CMK (cell line): ENCODE results near the gene ZPR1.
"Not testable (repeated sequence)": the region's sequence is repeated elsewhere in the genome, so short reads cannot be mapped to it uniquely, and the experiment has no call there.

Source experiments
- DNase-seq: peaks from one replicate; pipeline ENCODE4 v3.0.0-alpha.2; 2010; ENCODE audit warnings: low read depth

ZPR1 gene

GRCh38 chr11:116792144-116792868 lies 4.5 kb upstream of the ZPR1 start:
- DNase-seq, result no peak

DNA sequence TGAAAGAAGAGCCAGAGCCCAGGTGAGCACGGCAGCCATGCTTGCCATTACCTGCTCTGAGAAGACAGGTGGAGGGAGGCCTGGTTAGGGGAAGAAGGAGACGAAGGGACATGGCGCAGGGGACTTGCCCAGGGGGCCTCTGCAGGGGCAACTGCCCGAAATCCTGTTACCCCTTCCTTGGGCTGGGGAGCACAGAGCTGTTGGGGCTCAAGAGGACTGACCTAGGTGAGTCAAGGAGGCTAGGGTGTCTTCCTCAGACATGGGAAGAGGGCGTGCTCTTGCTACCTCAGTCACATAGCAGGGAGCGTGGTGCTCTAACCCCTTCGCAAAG lies 4.0 kb upstream of the ZPR1 start, which contains the start of gene APOA5:
Gene APOA5 (minus strand): TSS at position 67 of the 331 bp plus-strand sequence. CDS start 19 bp downstream, at position 48.
- DNase-seq, result no peak

GRCh38 chr11:116791002-116791812 lies 3.4 kb upstream of the ZPR1 start:
- peak; percentile 56 for DNase-seq

DNA sequence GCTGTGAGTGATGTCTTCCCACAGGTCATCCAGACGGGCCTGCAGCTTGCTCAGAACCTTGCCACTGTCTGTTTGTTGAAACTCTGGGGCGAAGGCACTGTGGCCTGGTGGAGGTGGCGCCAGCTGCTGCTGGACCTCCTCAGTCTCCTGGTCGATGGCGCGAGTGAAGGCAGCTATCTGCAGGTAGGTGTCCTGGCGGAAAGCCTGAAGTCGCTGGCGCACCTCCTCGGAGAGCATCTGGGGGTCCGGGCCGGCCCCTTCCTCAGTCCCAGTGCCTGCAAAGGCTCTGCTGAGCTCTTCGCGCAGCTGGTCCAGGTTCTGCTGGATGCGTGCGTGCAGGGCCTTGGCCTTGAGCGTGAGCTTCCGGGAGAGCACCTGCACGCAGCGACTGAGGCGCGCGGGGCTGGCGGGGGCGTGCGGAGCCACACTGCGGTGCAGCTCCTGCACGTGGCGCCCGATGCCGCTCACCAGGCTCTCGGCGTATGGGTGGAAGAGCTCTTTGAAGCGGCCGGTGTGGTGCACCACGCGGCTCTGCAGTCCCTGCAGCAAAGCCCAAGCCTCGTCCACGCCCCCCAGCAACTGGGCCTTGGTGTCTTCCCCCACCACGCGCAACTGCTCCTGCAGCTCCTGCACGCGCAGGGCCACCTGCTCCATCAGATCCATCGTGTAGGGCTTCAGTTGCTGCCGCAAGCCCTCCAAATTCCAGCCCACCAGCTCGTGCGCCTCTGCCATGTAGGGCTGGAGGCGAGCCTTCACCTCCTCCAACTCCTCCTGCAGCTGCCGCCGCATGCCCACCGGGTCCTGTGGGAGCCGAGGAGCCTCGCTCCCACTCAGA lies 2.6 kb upstream of the ZPR1 start:
- no peak for DNase-seq

GRCh38 chr11:116788975-116789374 lies 1.2 kb upstream of the ZPR1 start:
- no peak for DNase-seq

DNA sequence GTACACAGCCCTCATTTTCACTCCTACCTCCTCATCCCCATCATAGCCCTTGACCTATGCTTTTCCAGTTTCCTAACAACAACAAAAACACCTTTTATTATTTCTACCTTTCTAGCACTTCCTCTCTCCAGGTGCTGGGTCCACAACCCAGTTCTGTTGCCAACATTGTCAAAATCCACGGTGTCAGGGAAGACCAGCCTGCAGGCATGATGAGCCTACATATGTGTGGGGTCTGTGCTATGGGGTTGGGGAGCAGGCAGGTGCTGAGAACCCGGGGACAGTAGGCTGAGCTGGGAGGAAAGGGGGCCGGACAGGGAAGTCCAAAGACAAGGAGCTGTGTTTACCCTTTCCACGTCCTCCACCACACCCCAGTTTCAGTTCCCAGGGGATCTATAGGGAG lies 711 bp upstream of the ZPR1 start:
- DNase-seq, result no peak

DNA sequence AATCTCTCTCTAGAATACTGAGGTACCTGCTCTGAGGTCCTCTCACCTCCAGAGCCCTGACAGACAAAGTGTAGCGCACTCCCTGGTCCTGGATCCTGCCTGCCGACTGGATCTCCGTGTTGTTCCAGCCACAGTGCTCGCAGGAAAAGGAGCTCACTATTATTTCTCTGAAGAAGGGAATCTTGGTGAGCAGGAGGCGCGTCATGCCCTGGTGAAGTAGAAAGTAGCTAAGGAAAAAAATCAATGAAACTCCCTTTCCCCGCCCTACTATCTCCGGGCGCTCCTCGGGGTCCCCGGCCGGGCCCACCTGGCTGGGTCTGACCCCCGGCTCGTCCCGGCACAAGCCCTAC lies 412 bp downstream of the ZPR1 start:
- no peak for DNase-seq

DNA sequence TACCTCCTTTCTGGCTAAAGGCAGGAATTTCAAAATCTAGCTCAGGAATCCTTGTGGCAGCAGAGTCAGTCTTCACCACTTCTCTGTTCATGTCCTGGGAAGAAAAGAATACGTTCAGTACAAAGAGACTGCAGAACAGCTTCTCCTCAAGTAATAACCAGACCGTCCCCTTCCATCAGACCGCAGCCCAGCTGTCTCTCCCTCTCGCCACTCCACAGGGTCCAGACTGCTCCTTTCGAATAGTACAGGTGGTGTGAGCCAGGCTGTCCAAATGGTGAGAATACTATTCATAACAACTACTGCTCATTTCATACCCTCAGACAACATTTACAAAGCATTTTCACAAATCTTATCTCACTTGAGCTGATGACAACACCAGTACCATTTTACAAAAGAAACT lies 857 bp downstream of the ZPR1 start:
- DNase-seq, result no peak

DNA sequence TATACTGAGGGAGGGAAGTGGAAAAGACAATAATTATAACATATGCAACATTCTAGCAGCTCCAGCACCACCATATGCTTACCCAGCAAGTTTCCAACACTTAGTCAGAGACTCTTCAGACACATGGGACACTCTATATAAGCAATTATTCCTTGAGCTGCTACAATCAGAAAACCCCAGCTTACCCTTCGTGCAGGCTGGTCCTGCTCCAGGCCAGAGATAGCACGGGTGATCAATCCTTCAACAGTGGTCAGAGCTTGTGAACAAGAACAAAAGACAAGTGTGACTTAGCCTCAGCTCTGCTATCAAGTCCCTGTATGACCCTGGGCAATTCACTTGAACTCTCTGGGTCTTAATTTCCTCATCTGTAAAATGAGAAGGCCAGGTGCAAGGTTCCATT lies 1.5 kb downstream of the ZPR1 start:
- no peak for DNase-seq

GRCh38 chr11:116782728-116783127 lies 5.1 kb downstream of the ZPR1 start:
- DNase-seq, result no peak

DNA sequence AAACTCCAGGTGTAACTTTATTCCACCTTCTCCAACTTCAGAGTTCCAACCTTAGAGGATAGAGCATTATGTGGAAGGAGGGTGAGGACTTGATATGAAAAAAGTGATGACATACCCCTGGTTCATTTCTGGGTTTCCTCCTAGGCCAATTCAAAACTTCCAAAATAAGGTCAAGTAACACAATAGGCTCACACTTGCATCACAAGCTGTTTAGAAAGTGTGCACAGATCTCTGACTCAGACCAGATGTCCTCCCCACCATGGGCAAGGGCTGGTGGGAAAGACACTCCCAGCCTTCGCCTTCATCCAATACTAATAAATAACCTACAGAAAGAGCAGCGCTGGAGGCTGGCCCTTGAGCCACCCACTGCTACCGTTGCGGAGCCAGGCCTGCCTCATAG lies 9.3 kb downstream of the ZPR1 start:
- no peak for DNase-seq

GRCh38 chr11:116777056-116777455 lies 10.8 kb downstream of the ZPR1 start:
- DNase-seq, result no peak

- DNase-seq, result no peak
Measured at GRCh38 chr11:116776522-116776984, 11.3 kb downstream of the ZPR1 start.

- no peak for DNase-seq
Measured at GRCh38 chr11:116775975-116776374, 11.8 kb downstream of the ZPR1 start.

- DNase-seq, result no peak
Measured at GRCh38 chr11:116774661-116775060, 13.2 kb downstream of the ZPR1 start.

DNA sequence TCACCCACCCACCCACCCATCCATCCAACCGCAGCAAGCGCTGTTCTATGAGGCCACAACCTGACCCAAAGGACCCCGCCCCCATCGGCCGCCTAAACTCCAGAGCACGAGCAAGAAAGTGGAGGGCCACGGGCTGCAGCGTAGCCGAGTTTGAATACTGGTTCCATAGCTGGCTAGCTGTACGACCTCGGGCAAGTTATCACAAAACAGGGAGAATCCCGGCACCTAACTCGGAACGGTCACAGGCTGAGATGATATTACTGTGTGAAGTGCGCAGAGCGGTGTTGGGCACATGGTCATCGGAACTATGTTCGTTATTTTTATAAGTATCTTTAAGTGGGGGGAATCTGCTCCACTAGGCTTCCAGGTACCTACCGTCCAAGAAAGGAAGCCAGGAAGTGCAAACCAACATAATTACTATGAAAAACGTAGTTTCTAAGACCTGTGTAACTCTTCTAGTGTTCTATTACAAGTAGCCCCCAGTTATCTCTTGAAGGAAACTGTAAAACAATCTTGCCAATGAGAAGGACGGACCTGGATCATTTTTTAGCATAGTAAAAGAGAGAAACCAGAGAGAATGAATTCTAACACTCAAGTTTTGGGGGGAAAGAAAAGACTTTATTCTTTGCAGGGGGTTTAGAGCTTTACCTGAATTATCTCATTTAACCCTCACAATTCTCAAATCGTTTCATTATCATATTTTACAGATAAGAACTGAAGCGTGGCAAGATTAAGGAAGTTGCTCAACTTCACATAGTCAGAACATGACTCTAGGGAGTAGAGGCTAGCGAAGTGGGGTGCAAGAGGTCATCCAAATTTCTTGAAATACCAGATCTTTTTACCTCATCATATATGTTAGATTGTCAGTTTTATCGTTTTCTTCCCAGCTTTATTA lies 14.4 kb downstream of the ZPR1 start:
- DNase-seq, result no peak

- peak; percentile 68 for DNase-seq
Measured at GRCh38 chr11:116772443-116773202, 15.2 kb downstream of the ZPR1 start, which contains the start of gene BUD13. Gene BUD13 (minus strand): TSS chr11:116772987. CDS start chr11:116772964, 23 bp downstream.

DNA sequence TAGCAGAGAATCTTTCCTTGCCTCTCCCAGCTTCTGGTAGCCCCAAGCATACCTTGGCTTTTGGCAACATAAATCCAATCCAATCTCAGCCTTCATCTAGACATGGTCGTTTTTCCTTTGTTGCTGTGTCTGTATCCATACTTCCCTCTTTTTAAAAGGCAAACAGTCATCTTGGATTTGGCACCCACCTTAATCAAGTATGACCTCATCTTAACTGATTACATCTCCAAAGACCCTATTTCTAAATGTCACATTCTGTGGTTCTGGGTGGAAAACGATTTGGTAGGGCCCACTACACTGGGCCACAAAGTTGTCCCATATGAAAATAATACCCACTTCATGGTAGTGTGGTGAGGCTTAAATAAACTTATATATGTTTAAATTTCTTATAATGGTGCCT lies 15.9 kb downstream of the ZPR1 start:
- DNase-seq, result no peak

GRCh38 chr11:116762132-116762531 lies 25.7 kb downstream of the ZPR1 start:
- DNase-seq, result no peak

- not testable (repeated sequence) for DNase-seq
Measured at GRCh38 chr11:116756044-116756443, 31.8 kb downstream of the ZPR1 start.
